ENCODE measurements around the gene ZNF215.

DNA sequence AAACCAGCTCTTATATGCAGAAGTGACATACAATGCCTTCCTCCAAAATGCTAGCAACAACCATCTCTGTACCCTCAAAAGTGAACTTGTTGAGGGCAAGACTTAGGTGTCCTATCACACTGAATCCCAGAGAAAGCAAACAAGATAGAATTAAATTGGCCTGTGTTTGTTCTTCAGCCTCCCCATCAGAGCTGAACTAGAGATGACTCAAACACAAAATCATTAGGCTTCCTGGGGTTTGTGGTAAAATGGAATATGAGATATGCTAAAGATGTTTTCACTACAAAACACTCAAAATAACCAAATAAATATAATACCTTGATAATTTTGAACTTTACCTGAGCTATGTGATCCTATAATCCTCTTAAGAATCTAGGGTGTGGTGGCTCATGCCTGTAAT, 62.3 kb downstream of the ZNF215 start:
- TF ChIP-seq GATA2 (IDR thresholded peaks at IDR 0.05; ENCODE audit: low read depth, low read length) (no peak), GATA3 (IDR thresholded peaks at IDR 0.05; ENCODE audit: low read depth, low read length) (no peak)

Measured in SH-SY5Y (cell line).